NT2/D1 (cell line): ENCODE data around the gene NYAP1.

Source experiments
- YY1 ChIP-seq: IDR thresholded peaks from 2 replicates; pipeline ENCODE4 v1.6.1; 2011; ENCODE audit not compliant: insufficient read length, insufficient read depth
- ZNF274 ChIP-seq: IDR thresholded peaks from 2 replicates; pipeline ENCODE4 v1.6.1; 2011; ENCODE audit warnings: mild to moderate bottlenecking, low read depth, low read length

GRCh38 chr7:100475549-100475948, 8.2 kb upstream of the NYAP1 start:
- TF ChIP-seq YY1 (no peak), ZNF274 (no peak)
